IPS-NIHi11 (cell line): Measurements from ENCODE around the gene TSPEAR.

Source experiments
- DNase-seq: peaks from one replicate; pipeline ENCODE4 v3.0.0; 2012; ENCODE audit warnings: mixed read lengths, low spot score

TSPEAR gene

GRCh38 chr21:44462086-44462833 lies 249.1 kb downstream of the TSPEAR start:
- DNase-seq, result no peak

GRCh38 chr21:44461464-44462001 lies 249.8 kb downstream of the TSPEAR start:
- DNase-seq, result peak; percentile 16

GRCh38 chr21:44461005-44461404 lies 250.4 kb downstream of the TSPEAR start:
- peak; percentile 9 for DNase-seq

GRCh38 chr21:44460441-44460755 lies 251.0 kb downstream of the TSPEAR start:
- no peak for DNase-seq

- DNase-seq, result no peak
These were observed 251.5 kb downstream of the TSPEAR start for GRCh38 chr21:44459712-44460440.

GRCh38 chr21:44458971-44459711 lies 252.2 kb downstream of the TSPEAR start:
- no peak for DNase-seq

GRCh38 chr21:44456915-44457736 lies 254.2 kb downstream of the TSPEAR start:
- peak; percentile 12 for DNase-seq

- peak; percentile 20 for DNase-seq
These were observed 255.0 kb downstream of the TSPEAR start for GRCh38 chr21:44456214-44456914.

- DNase-seq, result peak; percentile 82
These were observed 255.7 kb downstream of the TSPEAR start for GRCh38 chr21:44455524-44456213.

- peak; percentile 98 for DNase-seq
These were observed 256.4 kb downstream of the TSPEAR start, which contains the start of gene LRRC3 for GRCh38 chr21:44454747-44455523. TSS of gene LRRC3 (plus strand) at chr21:44455510. CDS start at chr21:44456645, 1,135 bp downstream.

- DNase-seq, result no peak
These were observed 257.3 kb downstream of the TSPEAR start for GRCh38 chr21:44454058-44454457.

- DNase-seq, result no peak
These were observed 258.3 kb downstream of the TSPEAR start for GRCh38 chr21:44453120-44453519.

GRCh38 chr21:44450999-44451398 lies 260.4 kb downstream of the TSPEAR start:
- DNase-seq, result no peak

- DNase-seq, result no peak
These were observed 261.0 kb downstream of the TSPEAR start for GRCh38 chr21:44450402-44450801.

- DNase-seq, result peak; percentile 13
These were observed 261.7 kb downstream of the TSPEAR start for GRCh38 chr21:44449473-44450363.

GRCh38 chr21:44448651-44449131 lies 262.7 kb downstream of the TSPEAR start:
- no peak for DNase-seq
